ENCODE measurements around the gene ELMOD3.
"Not testable (repeated sequence)": the region's sequence is repeated elsewhere in the genome, so short reads cannot be mapped to it uniquely, and the experiment has no call there.

The ELMOD3 gene

GRCh38 chr2:85327822-85328617, 26.5 kb upstream of the ELMOD3 start, which contains the start of gene TGOLN2:
TSS of gene TGOLN2 (minus strand) at chr2:85327989. CDS start at chr2:85327962, 27 bp downstream.
- peak within 1 kb of the TSS; percentile 78 for H3K4me3 ChIP-seq (ENCODE audit: low read depth, low read length)
- peak; percentile 62 for DNase-seq (ENCODE audit: low read depth)

GRCh38 chr2:85329181-85329651, 25.4 kb upstream of the ELMOD3 start:
- DNase-seq (ENCODE audit: low read depth), result no peak
- no peak overlapping the region for H3K4me3 ChIP-seq (ENCODE audit: low read depth, low read length)

- not testable (repeated sequence) for DNase-seq (ENCODE audit: low read depth); H3K4me3 ChIP-seq (ENCODE audit: low read depth, low read length)
These were observed 24.9 kb upstream of the ELMOD3 start for GRCh38 chr2:85329701-85330100.

- no peak overlapping the region for H3K4me3 ChIP-seq (ENCODE audit: low read depth, low read length)
- no peak for DNase-seq (ENCODE audit: low read depth)
These were observed 23.5 kb upstream of the ELMOD3 start for GRCh38 chr2:85330839-85331636.

GRCh38 chr2:85333877-85334276, 20.7 kb upstream of the ELMOD3 start:
- not testable (repeated sequence) for DNase-seq (ENCODE audit: low read depth); H3K4me3 ChIP-seq (ENCODE audit: low read depth, low read length)

- H3K4me3 ChIP-seq (ENCODE audit: low read depth, low read length), result no peak overlapping the region
- DNase-seq (ENCODE audit: low read depth), result no peak
These were observed 19.6 kb upstream of the ELMOD3 start for GRCh38 chr2:85334928-85335327.

- H3K4me3 ChIP-seq (ENCODE audit: low read depth, low read length), result no peak overlapping the region
- no peak for DNase-seq (ENCODE audit: low read depth)
These were observed 14.3 kb upstream of the ELMOD3 start for GRCh38 chr2:85340034-85340892.

- DNase-seq (ENCODE audit: low read depth), result no peak
These were observed 13.1 kb upstream of the ELMOD3 start for GRCh38 chr2:85341269-85342029.

GRCh38 chr2:85342156-85342555, 12.4 kb upstream of the ELMOD3 start:
- H3K4me3 ChIP-seq (ENCODE audit: low read depth, low read length), result no peak overlapping the region
- DNase-seq (ENCODE audit: low read depth), result no peak

More at GRCh38 chr2:85341269-85342029, 13.1 kb upstream of the ELMOD3 start:
- no peak overlapping the region for H3K4me3 ChIP-seq (ENCODE audit: low read depth, low read length)

GRCh38 chr2:85343207-85343895, 11.2 kb upstream of the ELMOD3 start:
- not testable (repeated sequence) for H3K4me3 ChIP-seq (ENCODE audit: low read depth, low read length); DNase-seq (ENCODE audit: low read depth)

GRCh38 chr2:85344356-85344954, 10.1 kb upstream of the ELMOD3 start:
- H3K4me3 ChIP-seq (ENCODE audit: low read depth, low read length), result no peak overlapping the region
- no peak for DNase-seq (ENCODE audit: low read depth)

- H3K4me3 ChIP-seq (ENCODE audit: low read depth, low read length), result no peak overlapping the region
- DNase-seq (ENCODE audit: low read depth), result no peak
These were observed 7.0 kb upstream of the ELMOD3 start for GRCh38 chr2:85347599-85347998.

- H3K4me3 ChIP-seq (ENCODE audit: low read depth, low read length), result peak overlapping the region; percentile 74
- no peak for DNase-seq (ENCODE audit: low read depth)
These were observed 688 bp upstream of the ELMOD3 start for GRCh38 chr2:85353876-85354285.

GRCh38 chr2:85355073-85355410, 473 bp downstream of the ELMOD3 start:
- peak overlapping the region; percentile 74 for H3K4me3 ChIP-seq (ENCODE audit: low read depth, low read length)
- DNase-seq (ENCODE audit: low read depth), result no peak

GRCh38 chr2:85355521-85355920, 952 bp downstream of the ELMOD3 start:
- peak overlapping the region; percentile 74 for H3K4me3 ChIP-seq (ENCODE audit: low read depth, low read length)
- no peak for DNase-seq (ENCODE audit: low read depth)

- no peak overlapping the region for H3K4me3 ChIP-seq (ENCODE audit: low read depth, low read length)
- DNase-seq (ENCODE audit: low read depth), result no peak
These were observed 1.6 kb downstream of the ELMOD3 start for GRCh38 chr2:85356186-85356585.

- DNase-seq (ENCODE audit: low read depth), result no peak
- no peak overlapping the region for H3K4me3 ChIP-seq (ENCODE audit: low read depth, low read length)
These were observed 3.2 kb downstream of the ELMOD3 start for GRCh38 chr2:85357736-85358135.
